OCI-LY7 (cell line): ENCODE results near the gene P2RX6. TPM values are rescaled to one million over a fixed set of nuclear protein-coding genes. Genes with fewer than 3 reads are reported as not detected.
"Not testable (repeated sequence)": the region's sequence is repeated elsewhere in the genome, so short reads cannot be mapped to it uniquely, and the experiment has no call there.

Source experiments
- BruUV-seq: library from RNA; stranded (reverse); fragments of 400-500 nt; replicated peaks from 2 replicates; lab custom pipeline; 2021; lab: Mats Ljungman, UMichigan
- CTCF ChIA-PET: fragments of 300-600 bp; sonication (Branson Sonifier 250); formaldehyde crosslinking; loops from one replicate; lab custom pipeline; 2022; ENCODE audit warnings: antibody characterized with exemption; ENCODE audit not compliant: unreplicated experiment; lab: Charles Lee
- POLR2A ChIA-PET: fragments of 300-600 bp; sonication (Branson Sonifier 250); formaldehyde crosslinking; loops from one replicate; lab custom pipeline; 2022; ENCODE audit warnings: antibody characterized with exemption; lab: Charles Lee
- DNase-seq: peaks from one replicate; pipeline ENCODE4 v3.0.0-alpha.2; 2015; ENCODE audit warnings: low spot score
- H2AFZ ChIP-seq: fragments of 200-600 bp; sonication (generic), shearing (Covaris generic); 2 replicates; pipeline ENCODE4 v1.6.1; 2014; ENCODE audit warnings: mild to moderate bottlenecking, antibody characterized with exemption, low read length, moderate library complexity
- H3K27ac ChIP-seq: fragments of 200-600 bp; sonication (generic); 2 replicates; pipeline ENCODE4 v1.5.1; 2014; ENCODE audit warnings: mixed run types, low read depth, mild to moderate bottlenecking, moderate library complexity, low read length, inconsistent platforms; ENCODE audit not compliant: poor library complexity, severe bottlenecking
- H3K36me3 ChIP-seq: fragments of 200-600 bp; sonication (generic); 2 replicates; pipeline ENCODE4 v1.6.1; 2014; ENCODE audit warnings: mild to moderate bottlenecking, antibody characterized with exemption, low read length, moderate library complexity, mixed read lengths; ENCODE audit not compliant: insufficient read depth
- H3K4me1 ChIP-seq: fragments of 200-600 bp; sonication (generic); 2 replicates; pipeline ENCODE4 v1.5.1; 2014; ENCODE audit warnings: mild to moderate bottlenecking, low read length; ENCODE audit not compliant: insufficient read depth, poor library complexity, severe bottlenecking
- H3K4me2 ChIP-seq: fragments of 200-600 bp; sonication (generic); 2 replicates; pipeline ENCODE4 v1.6.1; 2014; ENCODE audit warnings: mild to moderate bottlenecking, low read length
- H3K4me3 ChIP-seq: fragments of 200-600 bp; sonication (generic); 2 replicates; pipeline ENCODE4 v1.5.1; 2014; ENCODE audit warnings: mild to moderate bottlenecking, low read depth, low read length; ENCODE audit not compliant: poor library complexity, severe bottlenecking
- H3K79me2 ChIP-seq: fragments of 200-600 bp; sonication (generic); 2 replicates; pipeline ENCODE4 v1.6.1; 2016; ENCODE audit warnings: low read depth, mild to moderate bottlenecking, low read length, moderate library complexity, mixed read lengths; ENCODE audit not compliant: insufficient read depth
- H3K9me2 ChIP-seq: fragments of 200-600 bp; sonication (generic); 2 replicates; pipeline ENCODE4 v1.6.1; 2016; ENCODE audit warnings: mild to moderate bottlenecking, low read length, mixed read lengths; ENCODE audit not compliant: insufficient read depth
- H3K9me3 ChIP-seq: fragments of 200-600 bp; sonication (generic); 2 replicates; pipeline ENCODE4 v1.6.1; 2014; ENCODE audit warnings: mild to moderate bottlenecking, mixed run types, low read length, mixed read lengths
- H4K20me1 ChIP-seq: fragments of 200-600 bp; sonication (generic); 2 replicates; pipeline ENCODE4 v1.6.1; 2014; ENCODE audit warnings: mild to moderate bottlenecking, antibody characterized with exemption, low read length, moderate library complexity, mixed read lengths; ENCODE audit not compliant: insufficient read depth
- EZH2phosphoT487 ChIP-seq: fragments of 200-600 bp; sonication (generic); IDR thresholded peaks from 2 replicates; pipeline ENCODE4 v1.6.1; 2018; ENCODE audit warnings: low read depth, borderline replicate concordance, mild to moderate bottlenecking, mixed run types, antibody characterized with exemption, low read length, moderate library complexity, mixed read lengths
- intact Hi-C: fragments of 100-400 bp; cut with micrococcal nuclease; formaldehyde crosslinking; loops from one replicate; pipeline ENCODE4 v1.10.0; 2022; ENCODE audit not compliant: unreplicated experiment
- total RNA-seq, 2 experiments: library from RNA; depleted of rRNA in 1 of 2; stranded (reverse); fragments of >200 nt in 1 of 2; shearing (Covaris generic) in 1 of 2; gene quantifications; 2 replicates each; pipeline ENCODE4 v1.2.3, GENCODE V29; 2014 to 2022
- TF ChIP-seq, protein P1 (sequence below): fragments of 200-600 bp; sonication (generic); conservative IDR thresholded peaks from 2 replicates; pipeline ENCODE4 v1.5.1; 2014; ENCODE audit warnings: mild to moderate bottlenecking, antibody characterized with exemption, low read length, moderate library complexity, mixed read lengths

Gene P2RX6
- total RNA-seq, 2 experiments from 2014 or later: 0.06 to 0.32 TPM

DNA sequence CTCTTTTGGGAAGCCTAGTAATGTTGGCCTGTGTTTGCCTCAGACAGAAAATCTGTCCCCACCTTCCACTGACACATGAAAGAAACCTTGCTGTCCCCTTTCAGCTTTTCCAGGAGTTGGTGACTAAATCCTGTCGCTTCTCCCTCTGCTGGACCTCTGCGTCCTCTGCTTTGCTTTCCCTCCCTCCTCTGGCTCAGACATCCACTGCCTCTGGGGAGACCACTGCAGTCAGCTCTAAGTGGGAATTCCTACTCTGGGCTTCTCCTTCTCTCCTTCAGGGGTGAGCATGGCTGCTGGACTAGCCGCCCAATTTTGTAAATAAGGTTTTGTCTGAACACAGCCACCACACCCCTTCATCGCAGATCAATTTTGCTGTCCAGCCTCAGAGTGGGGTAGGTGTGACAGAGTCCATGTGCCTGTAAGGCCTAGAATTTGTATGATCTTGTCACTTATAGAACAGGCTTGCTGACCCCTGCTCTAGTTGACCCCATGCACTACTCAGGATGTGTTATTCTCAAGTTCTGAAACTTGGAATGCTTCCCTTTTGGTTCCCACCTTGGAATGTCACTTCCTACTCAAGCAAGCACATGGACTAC lies 53.8 kb downstream of the P2RX6 start:
- POLR2A ChIA-PET: no interaction called here
- DNase-seq: no peak
- CTCF ChIA-PET: no interaction called here
- no TSS peak for BruUV-seq
- no peaks in the 10 kb centered on the region for H3K4me1 ChIP-seq
- no peaks in the 10 kb centered on the region for H4K20me1 ChIP-seq
- no peaks in the 10 kb centered on the region for H3K79me2 ChIP-seq
- H3K36me3 ChIP-seq: no peaks in the 10 kb centered on the region
- TF ChIP-seq EZH2phosphoT487: no peak
- TF ChIP-seq, protein P1, sequence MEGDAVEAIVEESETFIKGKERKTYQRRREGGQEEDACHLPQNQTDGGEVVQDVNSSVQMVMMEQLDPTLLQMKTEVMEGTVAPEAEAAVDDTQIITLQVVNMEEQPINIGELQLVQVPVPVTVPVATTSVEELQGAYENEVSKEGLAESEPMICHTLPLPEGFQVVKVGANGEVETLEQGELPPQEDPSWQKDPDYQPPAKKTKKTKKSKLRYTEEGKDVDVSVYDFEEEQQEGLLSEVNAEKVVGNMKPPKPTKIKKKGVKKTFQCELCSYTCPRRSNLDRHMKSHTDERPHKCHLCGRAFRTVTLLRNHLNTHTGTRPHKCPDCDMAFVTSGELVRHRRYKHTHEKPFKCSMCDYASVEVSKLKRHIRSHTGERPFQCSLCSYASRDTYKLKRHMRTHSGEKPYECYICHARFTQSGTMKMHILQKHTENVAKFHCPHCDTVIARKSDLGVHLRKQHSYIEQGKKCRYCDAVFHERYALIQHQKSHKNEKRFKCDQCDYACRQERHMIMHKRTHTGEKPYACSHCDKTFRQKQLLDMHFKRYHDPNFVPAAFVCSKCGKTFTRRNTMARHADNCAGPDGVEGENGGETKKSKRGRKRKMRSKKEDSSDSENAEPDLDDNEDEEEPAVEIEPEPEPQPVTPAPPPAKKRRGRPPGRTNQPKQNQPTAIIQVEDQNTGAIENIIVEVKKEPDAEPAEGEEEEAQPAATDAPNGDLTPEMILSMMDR: no peak
- intact Hi-C loops: no loop called here
- H3K4me2 ChIP-seq: no peak overlapping the region
- H3K9me3 ChIP-seq: no peaks in the 10 kb centered on the region
- no peaks in the 10 kb centered on the region for H3K9me2 ChIP-seq
- no peak overlapping the region for H2AFZ ChIP-seq
- H3K27ac ChIP-seq: no peak overlapping the region
- no peak overlapping the region for H3K4me3 ChIP-seq

DNA sequence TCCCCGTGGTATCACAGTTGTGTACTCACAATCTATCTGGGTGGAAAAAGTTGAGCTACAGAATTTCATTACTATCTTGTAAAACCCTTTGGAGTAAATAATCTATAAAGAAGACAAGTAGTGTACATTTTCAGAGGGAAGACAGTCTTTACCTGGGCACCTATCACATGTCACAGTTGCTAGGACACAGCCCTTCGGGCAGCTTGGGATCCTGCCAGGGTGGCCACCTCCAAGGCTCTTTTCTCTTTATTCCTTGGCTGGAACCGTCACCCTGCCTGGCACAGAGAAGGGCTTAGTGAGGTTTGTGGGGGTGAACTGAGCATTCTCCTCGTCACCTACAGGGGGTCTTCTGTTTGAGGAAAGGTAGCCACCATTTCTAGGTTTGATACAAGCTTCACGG lies 54.4 kb downstream of the P2RX6 start:
- no peak overlapping the region for H3K4me3 ChIP-seq
- intact Hi-C loops: no loop called here
- H3K36me3 ChIP-seq: no peaks in the 10 kb centered on the region
- no peaks in the 10 kb centered on the region for H4K20me1 ChIP-seq
- H3K27ac ChIP-seq: no peak overlapping the region
- no TSS peak for BruUV-seq
- no peak for DNase-seq
- TF ChIP-seq EZH2phosphoT487: no peak
- no peaks in the 10 kb centered on the region for H3K79me2 ChIP-seq
- ChIA-PET POLR2A (no interaction called here), CTCF (no interaction called here)
- no peaks in the 10 kb centered on the region for H3K4me1 ChIP-seq
- no peak overlapping the region for H2AFZ ChIP-seq
- H3K9me2 ChIP-seq: no peaks in the 10 kb centered on the region
- H3K4me2 ChIP-seq: no peak overlapping the region
- H3K9me3 ChIP-seq: no peaks in the 10 kb centered on the region

DNA sequence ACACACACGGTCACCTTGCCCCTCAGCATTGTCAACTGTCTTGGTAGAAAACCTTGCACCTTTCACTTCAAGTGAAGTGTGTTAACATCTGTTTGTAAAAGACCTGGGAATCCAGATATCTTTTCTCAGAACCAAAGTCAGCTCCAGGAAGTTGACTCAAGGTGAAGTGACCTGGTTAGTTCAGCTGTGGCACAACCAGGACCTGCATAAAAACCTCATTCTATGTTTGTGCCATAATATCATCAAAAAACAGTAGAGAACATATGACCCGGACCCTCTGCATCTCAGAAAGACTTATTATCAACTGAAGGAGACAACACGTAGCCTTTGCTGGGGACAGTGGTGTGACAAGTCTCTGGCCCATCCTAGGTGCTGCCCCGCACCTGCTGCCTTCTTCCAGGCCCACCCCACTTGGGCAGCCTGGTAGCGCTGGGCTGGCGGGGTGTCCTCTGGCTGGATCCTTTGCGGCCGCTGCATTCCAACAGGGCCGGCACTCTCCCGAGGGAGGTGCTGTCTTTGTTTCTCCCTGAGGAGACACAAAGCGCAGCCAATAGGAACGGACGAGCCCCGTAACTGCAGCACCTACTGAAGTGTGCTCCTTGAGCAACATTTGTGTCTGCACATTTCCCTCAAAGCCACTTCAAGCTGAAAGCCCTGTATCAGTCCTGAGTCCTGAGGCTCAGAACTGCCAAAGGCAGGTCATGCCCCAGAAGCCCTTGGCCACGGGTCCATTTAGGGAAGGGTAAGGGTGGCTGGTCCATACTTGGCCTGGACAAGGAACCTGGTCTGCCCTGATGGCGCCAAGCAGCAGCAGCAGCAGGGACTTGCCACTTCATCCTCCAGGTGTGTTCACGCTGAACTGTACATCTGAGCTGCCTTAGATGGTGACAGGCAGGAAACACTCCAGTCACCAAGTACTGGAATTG lies 56.0 kb downstream of the P2RX6 start:
- H4K20me1 ChIP-seq: no peaks in the 10 kb centered on the region
- no peaks in the 10 kb centered on the region for H3K79me2 ChIP-seq
- ChIA-PET POLR2A (no interaction called here), CTCF (no interaction called here)
- TF ChIP-seq, protein P1: no peak
- no peak for TF ChIP-seq EZH2phosphoT487
- H3K9me2 ChIP-seq: no peaks in the 10 kb centered on the region
- H3K4me2 ChIP-seq: no peak overlapping the region
- no peak overlapping the region for H2AFZ ChIP-seq
- no peaks in the 10 kb centered on the region for H3K9me3 ChIP-seq
- DNase-seq: no peak
- H3K36me3 ChIP-seq: no peaks in the 10 kb centered on the region
- intact Hi-C loops: no loop called here
- H3K4me1 ChIP-seq: no peaks in the 10 kb centered on the region
- BruUV-seq: no TSS peak
- H3K4me3 ChIP-seq: no peak overlapping the region
- no peak overlapping the region for H3K27ac ChIP-seq

DNA sequence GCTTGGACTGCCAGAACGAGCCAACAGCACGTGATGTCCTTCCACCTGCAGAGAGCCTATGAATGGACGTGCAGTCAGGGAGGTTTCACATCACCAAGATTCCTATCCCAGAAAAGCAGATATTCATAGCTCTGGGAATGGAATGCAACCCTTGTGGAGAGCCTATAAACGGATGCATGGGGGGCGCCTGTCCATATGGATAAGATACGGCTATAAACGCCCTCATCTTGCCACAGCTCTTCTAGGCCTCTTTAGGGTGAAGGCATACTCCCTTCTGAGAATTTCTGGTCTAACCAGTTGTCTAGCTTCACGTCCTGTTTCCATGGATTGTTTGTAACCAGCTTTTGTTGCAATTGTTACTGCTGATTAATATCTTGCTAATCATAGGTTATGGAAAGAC lies 56.8 kb downstream of the P2RX6 start:
- H3K4me1 ChIP-seq, POLR2A ChIA-PET, BruUV-seq, H3K4me3 ChIP-seq, intact Hi-C loops, H3K9me2 ChIP-seq, H3K79me2 ChIP-seq, CTCF ChIA-PET, H4K20me1 ChIP-seq, DNase-seq, H3K36me3 ChIP-seq, H3K4me2 ChIP-seq, H2AFZ ChIP-seq, H3K9me3 ChIP-seq, H3K27ac ChIP-seq: not testable (repeated sequence)
